IMR-90 (cell line): ENCODE measurements around the gene CDK6. TPM values are rescaled to one million over a fixed set of nuclear protein-coding genes. Genes with fewer than 3 reads are reported as not detected.

Experiments used
- ATAC-seq: fragments of 200-7000 bp; cut with Tn5 transposase; 2 replicates; pipeline ENCODE4 v1.9.1; 2020; ENCODE audit warnings: low read depth, mild to moderate bottlenecking, moderate library complexity
- BruUV-seq: library from RNA; stranded (reverse); fragments of 400-500 nt; replicated peaks from 2 replicates; lab custom pipeline; 2021; lab: Mats Ljungman, UMichigan
- CTCF ChIA-PET: fragments of 300-600 bp; formaldehyde crosslinking; extraction: SDS; loops from one replicate; lab custom pipeline; 2021; ENCODE audit warnings: antibody characterized with exemption; lab: Yijun Ruan, JAX
- POLR2A ChIA-PET: fragments of 300-600 bp; sonication (Branson Sonifier 250); formaldehyde crosslinking; loops from one replicate; lab custom pipeline; 2022; ENCODE audit warnings: antibody characterized with exemption; ENCODE audit not compliant: unreplicated experiment; lab: Charles Lee
- DNase-seq: peaks from one replicate; pipeline ENCODE4 v3.0.0; 2013
- H2AFZ ChIP-seq: replicated peaks from 2 replicates; pipeline ENCODE3; 2013; ENCODE audit warnings: low read length, mild to moderate bottlenecking; ENCODE audit not compliant: poor library complexity
- H2AK5ac ChIP-seq: 2 replicates; pipeline ENCODE4 v1.6.1; 2013; ENCODE audit warnings: low read depth, low read length, inconsistent platforms
- H2AK9ac ChIP-seq: replicated peaks from 2 replicates; pipeline ENCODE3; 2013; ENCODE audit warnings: mild to moderate bottlenecking, low read depth, low read length, moderate library complexity; ENCODE audit not compliant: poor library complexity
- H2BK120ac ChIP-seq: 2 replicates; pipeline ENCODE4 v1.6.1; 2013; ENCODE audit warnings: low read depth, low read length, inconsistent platforms
- H2BK15ac ChIP-seq: 3 replicates; pipeline ENCODE4 v1.6.1; 2013; ENCODE audit warnings: low read depth, low read length, inconsistent platforms
- H2BK20ac ChIP-seq: 2 replicates; pipeline ENCODE4 v1.6.1; 2013; ENCODE audit warnings: low read depth, mild to moderate bottlenecking, inconsistent platforms, low read length, moderate library complexity
- H2BK5ac ChIP-seq: 2 replicates; pipeline ENCODE4 v1.6.1; 2013; ENCODE audit warnings: mild to moderate bottlenecking, low read depth, low read length, inconsistent platforms; ENCODE audit not compliant: poor library complexity, severe bottlenecking
- H3K14ac ChIP-seq: replicated peaks from 2 replicates; pipeline ENCODE4 v1.6.1; 2013; ENCODE audit warnings: low read depth, low read length, inconsistent platforms
- H3K18ac ChIP-seq: 2 replicates; pipeline ENCODE4 v1.6.1; 2013; ENCODE audit warnings: low read depth, low read length, control low read depth
- H3K23ac ChIP-seq: 2 replicates; pipeline ENCODE4 v1.6.1; 2013; ENCODE audit warnings: low read depth, low read length, inconsistent platforms
- H3K27ac ChIP-seq: 2 replicates; pipeline ENCODE4 v1.5.1; 2013; ENCODE audit warnings: mild to moderate bottlenecking, control low read depth, low read length; ENCODE audit not compliant: insufficient read depth
- H3K27me3 ChIP-seq: 2 replicates; pipeline ENCODE4 v1.6.1; 2013; ENCODE audit warnings: low read length; ENCODE audit not compliant: control insufficient read depth, insufficient read depth
- H3K36me3 ChIP-seq: 2 replicates; pipeline ENCODE4 v1.6.1; 2013; ENCODE audit warnings: low read length, mixed read lengths; ENCODE audit not compliant: control insufficient read depth, insufficient read depth
- H3K4ac ChIP-seq: 2 replicates; pipeline ENCODE4 v1.6.1; 2013; ENCODE audit warnings: low read depth, low read length, inconsistent platforms
- H3K4me1 ChIP-seq: 2 replicates; pipeline ENCODE4 v1.6.1; 2013; ENCODE audit warnings: low read length, mixed read lengths; ENCODE audit not compliant: control insufficient read depth, insufficient read depth
- H3K4me2 ChIP-seq: 2 replicates; pipeline ENCODE4 v1.6.1; 2013; ENCODE audit warnings: low read depth, mild to moderate bottlenecking, control low read depth, low read length, moderate library complexity
- H3K4me3 ChIP-seq: 2 replicates; pipeline ENCODE4 v1.5.1; 2013; ENCODE audit warnings: low read depth, mild to moderate bottlenecking, control low read depth, low read length, moderate library complexity; ENCODE audit not compliant: insufficient read depth
- H3K56ac ChIP-seq: 2 replicates; pipeline ENCODE4 v1.6.1; 2013; ENCODE audit warnings: low read length, inconsistent platforms; ENCODE audit not compliant: insufficient read depth; ENCODE audit errors: extremely low read depth
- H3K79me1 ChIP-seq, 2 experiments: 2 replicates each; pipeline ENCODE4 v1.6.1; 2013; ENCODE audit warnings: low read length in 2 of 2, inconsistent platforms in 1 of 2, low read depth in 1 of 2
- H3K9ac ChIP-seq: 2 replicates; pipeline ENCODE4 v1.6.1; 2013; ENCODE audit warnings: low read depth, low read length, control low read depth
- H3K9me1 ChIP-seq: 2 replicates; pipeline ENCODE4 v1.6.1; 2013; ENCODE audit warnings: low read length, inconsistent platforms; ENCODE audit not compliant: insufficient read depth
- H3K9me3 ChIP-seq: 2 replicates; pipeline ENCODE4 v1.6.1; 2013; ENCODE audit warnings: low read length; ENCODE audit not compliant: control insufficient read depth, insufficient read depth
- H4K20me1 ChIP-seq: 2 replicates; pipeline ENCODE4 v1.6.1; 2013; ENCODE audit warnings: low read length, inconsistent platforms; ENCODE audit not compliant: insufficient read depth
- H4K5ac ChIP-seq: 2 replicates; pipeline ENCODE4 v1.6.1; 2013; ENCODE audit warnings: mild to moderate bottlenecking, low read depth, low read length, control low read depth
- H4K8ac ChIP-seq, 2 experiments: 2 replicates each; pipeline ENCODE4 v1.6.1; 2013; ENCODE audit warnings: low read depth in 2 of 2, low read length in 2 of 2, control low read depth in 1 of 2, inconsistent platforms in 1 of 2
- H4K91ac ChIP-seq: 2 replicates; pipeline ENCODE4 v1.6.1; 2013; ENCODE audit warnings: low read depth, low read length, inconsistent platforms; ENCODE audit not compliant: insufficient read depth
- ELK1 ChIP-seq: fragments of 150-350 bp; IDR thresholded peaks from 2 replicates; pipeline ENCODE4 v1.6.1; 2016; ENCODE audit warnings: low read depth, mild to moderate bottlenecking, low read length, moderate library complexity, borderline replicate concordance
- MAFK ChIP-seq: IDR thresholded peaks from 2 replicates; pipeline ENCODE4 v1.6.1; 2012; ENCODE audit warnings: low read depth, low read length, improper control_type of control experiment
- MXI1 ChIP-seq: IDR thresholded peaks from 2 replicates; pipeline ENCODE4 v1.6.1; 2012; ENCODE audit warnings: low read depth, mild to moderate bottlenecking, low read length, moderate library complexity, borderline replicate concordance
- RAD21 ChIP-seq: IDR thresholded peaks from 2 replicates; pipeline ENCODE4 v1.6.1; 2012; ENCODE audit warnings: low read length, improper control_type of control experiment
- RCOR1 ChIP-seq: IDR thresholded peaks from 2 replicates; pipeline ENCODE4 v1.6.1; 2012; ENCODE audit warnings: mild to moderate bottlenecking, low read length, improper control_type of control experiment; ENCODE audit not compliant: insufficient replicate concordance
- RFX5 ChIP-seq: IDR thresholded peaks from 2 replicates; pipeline ENCODE4 v1.8.0; 2012; ENCODE audit warnings: low read depth, mild to moderate bottlenecking, low read length, moderate library complexity
- USF2 ChIP-seq: fragments of 150-350 bp; IDR thresholded peaks from 2 replicates; pipeline ENCODE4 v1.6.1; 2017; ENCODE audit warnings: mild to moderate bottlenecking, antibody characterized with exemption, low read length, low read depth
- WGBS, 2 experiments: methylation state at CpG; one replicate each; pipeline versions ENCODE4 v1.1.5 to v1.1.7; 2013; ENCODE audit warnings: missing lambda C conversion rate in 2 of 2; ENCODE audit not compliant: insufficient read length in 1 of 2; ENCODE audit errors: extremely low coverage in 2 of 2; 5-methylcytosine and 5-hydroxymethylcytosine counted together
- dilution Hi-C: fragments of 300-500 bp; cut with HindIII; formaldehyde crosslinking; loops from one replicate; pipeline ENCODE4 v1.14.3; 2018; ENCODE audit warnings: low sequenced_read_pairs; ENCODE audit not compliant: unreplicated experiment
- in situ Hi-C: fragments of 300-500 bp; cut with MboI; formaldehyde crosslinking; loops from 3 replicates; pipeline ENCODE4 v1.14.3; 2019; ENCODE audit warnings: low sequenced_read_pairs, inconsistent platforms, mixed read lengths
- intact Hi-C: fragments of 100-400 bp; cut with micrococcal nuclease; formaldehyde crosslinking; loops from 2 replicates; pipeline ENCODE4 v1.10.0; 2022
- polyA plus RNA-seq, 3 experiments: library from polyadenylated mRNA; depleted of rRNA; stranded (reverse); fragments of >200 nt; gene quantifications; 2 replicates each; pipeline ENCODE4 v1.2.3, GENCODE V29; 2012; ENCODE audit warnings: low replicate concordance in 1 of 3
- total RNA-seq: library from RNA; depleted of rRNA; stranded (reverse); fragments of >200 nt; gene quantifications from 2 replicates; pipeline ENCODE4 v1.2.3, GENCODE V29; 2012

The CDK6 gene
- total and polyA plus RNA-seq, 2 of the 4 experiments (the other 2 are of a cell fraction), result 21.5 to 195 TPM

- TF ChIP-seq RAD21, result no peak
- no peak for TF ChIP-seq USF2
- TF ChIP-seq RCOR1, result no peak
- no peak for TF ChIP-seq MAFK
- no peak for TF ChIP-seq MXI1
- TF ChIP-seq RFX5, result no peak
- no peak for TF ChIP-seq ELK1
- dilution Hi-C loops, result no loop called here
- H2BK120ac ChIP-seq, result no peak overlapping the region
- H3K9ac ChIP-seq, result no peak overlapping the region
- no peak overlapping the region for H2AK5ac ChIP-seq
- no peak overlapping the region for H3K23ac ChIP-seq
- no peak overlapping the region for H3K14ac ChIP-seq
- H2AK9ac ChIP-seq, result no peak overlapping the region
- H2BK20ac ChIP-seq, result no peak overlapping the region
- H3K36me3 ChIP-seq, result no peaks in the 10 kb centered on the region
- no peak overlapping the region for H2BK15ac ChIP-seq
- H3K4ac ChIP-seq, result no peak overlapping the region
- peaks cover 36% of the 10 kb centered on the region for H4K20me1 ChIP-seq
- no CpG with 5 or more reads among the region's 3 CpGs for WGBS, 2 experiments
- in situ Hi-C loops, result no loop called here
- ChIA-PET POLR2A (no interaction called here), CTCF (no interaction called here)
- no TSS peak for BruUV-seq
- peaks cover 8% of the 10 kb centered on the region; the same call in 1 of the 2 replicates for H3K4me1 ChIP-seq
- no peak overlapping the region for H3K18ac ChIP-seq
- no peak overlapping the region for H4K5ac ChIP-seq
- H3K4me2 ChIP-seq, result no peak overlapping the region
- intact Hi-C loops, result no loop called here
- no peak overlapping the region for H3K56ac ChIP-seq
- ATAC-seq, result no peak
- H3K27me3 ChIP-seq, result no peaks in the 10 kb centered on the region
- H3K9me3 ChIP-seq, result no peaks in the 10 kb centered on the region
- H3K27ac ChIP-seq, result no peak overlapping the region
- peaks cover 38 to 83% of the 10 kb centered on the region in 2 experiments for H3K79me1 ChIP-seq
- peaks cover 6% of the 10 kb centered on the region; the same call in 1 of the 2 replicates for H3K9me1 ChIP-seq
- H3K4me3 ChIP-seq, result no peak overlapping the region
- DNase-seq, result no peak
- H4K8ac ChIP-seq, result peak overlapping the region in 1 of 2 experiments; percentile 19; a peak in 2 of 4 replicates
- no peak overlapping the region for H4K91ac ChIP-seq
- H2BK5ac ChIP-seq, result no peak overlapping the region
- H2AFZ ChIP-seq, result no peak overlapping the region
Observed at GRCh38 chr7:92650391-92650790, 186.0 kb downstream of the CDK6 start.
